NCI-H2171 treated with DMSO at 0.1 percent for 48 hours (cell line): Measurements from ENCODE around the gene ARID5A.
"Not testable (repeated sequence)": the region's sequence is repeated elsewhere in the genome, so short reads cannot be mapped to it uniquely, and the experiment has no call there.

Experiments used
- DNase-seq: peaks from one replicate; lab custom pipeline; 2025; lab: John Stamatoyannopoulos, UW

Gene ARID5A

GRCh38 chr2:96541398-96542152 is 5.0 kb downstream of the ARID5A start:
- no peak for DNase-seq

GRCh38 chr2:96542357-96542977 is 5.9 kb downstream of the ARID5A start:
- DNase-seq, result no peak

- DNase-seq, result no peak
Observed at GRCh38 chr2:96546321-96546720, 9.8 kb downstream of the ARID5A start.

- DNase-seq, result no peak
Observed at GRCh38 chr2:96546797-96547196, 10.2 kb downstream of the ARID5A start.

GRCh38 chr2:96547203-96547641 is 10.7 kb downstream of the ARID5A start:
- DNase-seq, result no peak

- no peak for DNase-seq
Observed at GRCh38 chr2:96547731-96548171, 11.2 kb downstream of the ARID5A start.

- no peak for DNase-seq
Observed at GRCh38 chr2:96548558-96549465, 12.3 kb downstream of the ARID5A start.

- DNase-seq, result no peak
Observed at GRCh38 chr2:96549466-96549785, 12.9 kb downstream of the ARID5A start.

- no peak for DNase-seq
Observed at GRCh38 chr2:96549967-96550786, 13.6 kb downstream of the ARID5A start.

GRCh38 chr2:96550787-96551604 is 14.4 kb downstream of the ARID5A start:
- DNase-seq, result no peak

- DNase-seq, result no peak
Observed at GRCh38 chr2:96551605-96552314, 15.2 kb downstream of the ARID5A start.

GRCh38 chr2:96552315-96553175 is 16.0 kb downstream of the ARID5A start:
- DNase-seq, result no peak

- no peak for DNase-seq
Observed at GRCh38 chr2:96553176-96553956, 16.8 kb downstream of the ARID5A start.

GRCh38 chr2:96553957-96554292 is 17.4 kb downstream of the ARID5A start:
- not testable (repeated sequence) for DNase-seq

GRCh38 chr2:96554293-96555145 is 18.0 kb downstream of the ARID5A start:
- DNase-seq, result peak; percentile 61

GRCh38 chr2:96555146-96555610 is 18.6 kb downstream of the ARID5A start:
- DNase-seq, result no peak
